ENCODE data around the gene ZNF827. TPM values are rescaled to one million over a fixed set of nuclear protein-coding genes. Genes with fewer than 3 reads are reported as not detected.

ZNF827 gene
- total RNA-seq, 1 experiment from 2014 or later = 5.5 TPM

DNA sequence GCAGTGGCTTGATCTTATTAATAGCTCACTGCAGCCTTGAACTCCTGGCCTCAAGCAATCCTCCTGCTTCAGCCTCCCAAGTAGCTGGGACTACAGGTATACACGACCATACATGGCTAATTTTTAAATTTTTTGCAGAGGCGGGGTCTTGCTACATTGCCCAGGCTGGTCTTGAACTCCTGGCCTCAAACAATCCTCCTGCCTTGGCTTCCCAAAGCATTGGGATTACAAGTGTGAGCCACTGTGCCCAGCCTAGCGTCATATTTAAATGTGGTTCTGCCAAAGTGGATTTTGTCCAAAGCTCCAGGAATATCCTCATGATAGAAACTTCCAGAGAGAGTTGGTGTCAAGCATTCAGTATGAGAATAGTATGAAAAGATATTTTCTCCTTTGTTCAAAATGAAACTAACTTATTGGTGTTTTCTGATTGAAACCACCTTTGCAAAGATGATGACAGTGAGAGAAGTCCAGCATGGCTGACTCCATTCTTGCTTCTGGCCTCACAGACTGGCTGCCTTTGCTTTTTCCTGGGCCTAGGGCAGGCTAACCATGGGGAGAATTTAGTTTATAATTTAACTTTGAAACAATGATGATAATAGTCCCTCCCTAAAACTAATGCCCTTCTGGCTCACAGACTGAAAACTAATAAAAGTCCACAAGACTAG is 129.6 kb downstream of the ZNF827 start:
- no peak for DNase-seq (ENCODE audit: extremely low read depth, low read depth)

DNA sequence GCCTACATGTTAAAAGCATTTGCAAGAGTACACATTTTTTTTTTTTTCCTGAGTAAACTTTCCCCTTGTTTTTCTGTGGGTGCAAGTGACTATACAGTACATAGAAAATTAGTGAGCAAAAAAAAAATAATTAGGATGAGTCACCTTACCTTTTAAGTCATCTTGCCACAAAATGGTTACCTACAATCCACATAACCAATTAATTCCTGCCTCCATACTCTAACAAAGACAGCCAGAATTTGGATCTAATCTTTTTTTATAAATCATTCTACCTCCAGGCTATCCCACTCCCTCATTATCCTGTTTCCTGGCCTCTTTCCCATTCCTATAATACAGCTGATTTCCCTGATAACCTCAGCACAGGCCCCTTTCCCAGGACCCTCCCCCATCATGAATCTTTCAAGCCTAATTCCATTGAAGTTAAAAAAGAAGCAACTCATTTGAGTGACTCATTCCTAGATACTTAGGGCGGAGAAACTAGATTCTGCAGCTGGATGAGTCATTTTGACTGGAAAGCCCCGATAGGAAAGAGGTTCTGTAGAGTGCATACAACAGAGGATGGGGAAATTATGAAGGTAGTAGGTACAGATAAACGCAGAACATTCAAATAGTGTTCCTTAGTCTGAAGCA is 130.5 kb downstream of the ZNF827 start:
- peak; percentile 45 for DNase-seq (ENCODE audit: extremely low read depth, low read depth)

DNA sequence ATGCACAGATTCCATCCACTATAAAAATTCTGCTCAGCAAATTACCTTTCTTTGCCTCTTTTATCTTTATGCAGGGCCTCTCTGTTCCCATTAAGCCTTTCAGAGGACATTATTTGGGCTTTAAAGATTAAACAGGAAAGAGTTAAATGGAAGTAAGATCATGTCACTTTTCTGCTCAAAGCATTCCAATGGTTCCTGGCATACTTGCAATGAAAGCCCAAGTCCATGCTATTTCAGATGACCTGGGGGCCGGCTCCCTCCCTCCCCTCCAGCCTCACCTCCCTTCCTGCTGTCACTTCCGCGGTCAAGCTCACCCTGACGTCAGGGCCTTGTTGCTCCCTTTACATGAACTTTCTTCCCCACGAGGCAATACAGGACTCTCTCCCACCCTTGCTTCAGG is 133.1 kb downstream of the ZNF827 start:
- DNase-seq (ENCODE audit: extremely low read depth, low read depth) = no peak

DNA sequence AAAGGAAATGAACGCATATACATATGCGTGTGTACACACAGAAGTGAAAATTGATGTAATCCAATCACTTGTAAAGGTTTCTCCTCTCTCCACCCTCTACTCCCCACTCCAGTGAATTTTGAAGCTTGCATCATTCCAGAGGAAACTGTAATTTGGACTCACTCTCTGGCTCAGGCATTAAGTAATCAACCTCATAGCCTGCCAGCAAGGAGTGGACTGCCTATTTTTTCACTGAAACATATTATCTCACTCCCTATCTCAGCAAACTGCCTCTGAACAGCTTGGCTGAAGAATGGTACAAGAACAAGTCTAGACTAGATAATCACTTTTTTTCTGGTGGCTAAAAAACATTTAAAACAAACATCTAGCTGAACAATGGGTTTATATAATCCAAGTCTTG is 134.5 kb downstream of the ZNF827 start:
- DNase-seq (ENCODE audit: extremely low read depth, low read depth) = no peak

DNA sequence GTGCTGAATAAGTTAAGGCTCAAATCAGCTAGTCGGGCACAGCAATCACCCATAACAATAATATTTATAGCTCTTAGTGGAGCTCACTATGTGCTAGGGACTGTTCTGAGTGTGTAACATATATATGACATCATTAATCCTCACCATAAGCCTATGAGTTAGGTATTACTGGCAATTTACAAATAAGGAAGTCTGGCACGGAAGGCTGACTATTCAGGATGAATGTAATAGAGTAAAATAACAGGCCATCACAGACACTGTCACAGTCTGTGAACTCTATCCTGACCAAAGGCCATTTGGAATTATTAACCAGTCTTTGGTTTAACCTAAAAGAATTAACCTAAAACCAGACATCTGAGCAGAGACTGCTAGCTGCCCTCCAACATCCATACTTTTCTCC is 139.4 kb downstream of the ZNF827 start:
- DNase-seq (ENCODE audit: extremely low read depth, low read depth) = no peak

DNA sequence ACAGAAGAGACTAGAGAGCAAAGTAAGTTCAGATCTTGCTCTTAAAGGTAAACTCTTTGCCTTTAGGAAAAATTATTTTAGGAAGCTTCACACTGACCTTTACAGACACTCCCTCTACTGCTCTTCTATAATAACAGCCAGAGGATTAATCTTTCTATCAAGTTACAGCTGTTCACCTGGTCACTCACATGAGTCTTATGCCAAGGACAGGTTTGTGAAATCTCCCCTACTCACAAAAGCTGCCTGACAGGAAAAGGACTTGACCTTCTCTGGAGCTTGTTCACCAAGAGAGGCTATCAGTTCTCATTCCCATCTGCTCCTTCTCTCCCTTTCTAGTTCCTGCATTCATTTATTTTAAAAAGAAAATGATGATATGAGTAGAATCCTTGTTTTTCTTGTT is 141.3 kb downstream of the ZNF827 start:
- DNase-seq (ENCODE audit: extremely low read depth, low read depth) = no peak

DNA sequence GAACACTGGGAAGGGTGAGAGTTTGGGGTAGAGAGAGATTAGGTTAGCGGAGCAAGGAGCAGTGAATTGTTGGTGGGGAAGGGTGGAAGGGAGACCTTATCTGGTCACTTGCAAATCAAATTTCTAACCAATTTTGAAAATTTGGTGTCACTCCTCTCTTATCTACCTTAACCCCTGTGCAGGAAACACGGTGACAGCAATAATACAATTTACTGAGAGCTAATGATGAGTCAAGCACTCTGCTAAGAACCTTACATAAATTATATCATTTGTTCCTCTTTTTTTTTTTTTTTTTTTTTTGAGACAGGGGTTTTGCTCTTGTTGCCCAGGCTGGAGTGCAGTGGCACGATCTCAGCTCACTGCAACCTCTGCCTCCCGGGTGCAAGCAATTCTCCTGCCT is 142.3 kb downstream of the ZNF827 start:
- DNase-seq (ENCODE audit: extremely low read depth, low read depth) = no peak

DNA sequence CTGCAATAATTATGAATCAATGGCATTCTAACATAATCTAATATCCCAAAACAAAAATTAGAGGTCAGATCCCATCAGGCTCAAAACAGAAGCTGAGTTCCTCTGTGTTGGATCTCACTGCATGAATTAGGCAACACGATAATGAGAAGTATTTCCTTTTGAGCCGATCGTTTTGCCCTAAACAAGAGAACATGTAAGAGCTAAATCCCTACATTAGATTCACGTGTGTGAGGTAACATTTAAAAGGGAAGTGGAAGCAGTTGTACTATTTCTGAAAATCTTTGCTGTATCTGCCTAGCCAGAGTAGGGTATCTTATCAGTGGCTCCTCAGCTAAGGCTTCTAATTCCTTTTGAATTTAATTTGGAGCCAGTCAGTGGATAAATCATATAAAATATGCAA is 143.1 kb downstream of the ZNF827 start:
- no peak for DNase-seq (ENCODE audit: extremely low read depth, low read depth)

DNA sequence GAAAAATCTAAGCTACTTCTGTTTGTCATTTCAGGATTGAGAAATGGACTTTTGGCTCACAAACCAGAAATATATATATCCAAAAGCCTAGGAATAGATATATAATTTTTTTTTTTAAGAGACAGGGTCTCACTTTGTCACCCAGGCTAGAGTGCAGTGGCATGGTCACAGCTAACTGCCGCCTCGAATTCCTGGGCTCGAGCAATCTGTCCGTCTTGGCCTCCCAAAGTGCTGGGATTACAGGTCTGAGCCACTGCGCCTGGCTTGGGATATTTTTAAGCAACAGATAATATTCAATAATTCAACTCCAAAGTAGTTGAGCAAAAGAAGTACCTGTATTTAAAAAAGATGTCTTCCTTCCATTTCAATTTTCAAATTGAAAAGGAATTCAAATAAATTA is 146.2 kb downstream of the ZNF827 start:
- DNase-seq (ENCODE audit: extremely low read depth, low read depth) = no peak

DNA sequence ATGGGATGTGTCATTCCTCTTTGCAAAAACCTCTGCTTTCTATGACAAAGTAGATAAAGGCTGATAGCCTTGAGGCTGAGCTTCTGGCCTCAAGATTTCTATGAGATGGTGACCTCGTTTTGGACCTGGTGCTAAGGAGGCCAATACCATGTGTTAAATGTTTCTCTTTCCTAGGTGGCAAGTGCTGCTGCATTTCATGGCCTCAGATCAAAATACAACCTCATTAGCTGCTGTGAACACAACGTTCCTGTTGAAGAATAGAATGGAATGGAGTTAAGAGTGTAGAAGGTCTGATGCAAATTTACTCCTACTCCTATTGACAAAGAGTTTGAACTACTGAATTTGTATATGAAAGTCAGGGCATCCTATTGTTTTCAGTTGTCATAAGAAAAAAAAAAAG is 146.6 kb downstream of the ZNF827 start:
- no peak for DNase-seq (ENCODE audit: extremely low read depth, low read depth)

DNA sequence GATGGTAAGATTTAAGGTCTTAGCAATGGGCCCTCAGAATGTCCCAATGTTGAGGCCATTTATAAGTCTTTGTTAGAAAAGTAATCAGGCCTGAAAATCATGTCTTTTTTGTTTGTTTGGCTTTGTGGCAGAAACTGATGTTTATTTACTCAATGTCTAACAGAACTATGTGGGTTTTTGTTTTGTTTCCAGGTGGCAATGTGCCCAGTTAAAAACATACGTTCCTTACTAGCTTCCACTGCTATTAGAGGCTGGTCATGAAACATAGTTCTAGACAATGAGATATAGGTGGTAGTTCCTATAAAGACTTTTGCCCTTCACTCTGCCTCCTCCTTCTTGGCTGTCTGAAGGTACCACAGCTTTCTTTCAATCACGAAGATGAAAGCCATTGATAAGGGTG is 149.9 kb downstream of the ZNF827 start:
- DNase-seq (ENCODE audit: extremely low read depth, low read depth) = no peak

DNA sequence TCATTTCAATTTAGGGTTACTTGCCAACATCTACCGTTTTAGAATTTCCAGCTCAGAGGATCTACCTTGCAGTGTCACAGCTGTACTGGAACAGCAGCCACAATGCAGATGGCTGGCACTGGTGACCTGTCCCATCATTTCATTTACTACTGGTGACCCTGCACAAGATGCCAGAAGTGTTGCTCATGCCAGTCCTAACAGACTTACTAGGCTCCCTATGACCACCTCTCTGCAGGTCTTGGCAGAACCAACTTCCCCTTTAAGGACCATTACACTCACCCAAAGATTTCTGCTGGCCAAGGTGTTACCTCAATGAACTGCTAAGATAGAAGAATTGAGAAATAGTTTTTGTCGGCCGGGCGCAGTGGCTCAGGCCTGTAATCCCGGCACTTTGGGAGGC is 151.8 kb downstream of the ZNF827 start:
- no peak for DNase-seq (ENCODE audit: extremely low read depth, low read depth)

DNA sequence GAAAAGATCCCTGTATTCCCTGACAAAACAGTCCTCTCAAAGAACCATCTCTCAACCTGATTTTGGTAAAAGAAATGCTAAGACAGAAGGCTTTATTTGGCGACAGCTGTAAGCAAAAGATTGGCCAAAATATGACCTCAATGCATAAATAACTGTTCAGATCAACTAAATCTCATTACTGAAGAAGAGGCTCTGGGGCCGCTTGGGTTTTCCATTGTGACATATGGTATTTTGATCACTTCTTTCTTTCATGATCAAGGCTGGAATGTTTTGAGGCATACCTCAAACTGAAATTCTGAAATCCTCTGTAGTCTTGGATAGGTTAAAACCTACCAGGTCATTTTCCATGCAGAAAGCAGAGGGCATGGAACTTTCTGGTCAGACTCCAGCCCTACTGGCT is 152.4 kb downstream of the ZNF827 start:
- no peak for DNase-seq (ENCODE audit: extremely low read depth, low read depth)

DNA sequence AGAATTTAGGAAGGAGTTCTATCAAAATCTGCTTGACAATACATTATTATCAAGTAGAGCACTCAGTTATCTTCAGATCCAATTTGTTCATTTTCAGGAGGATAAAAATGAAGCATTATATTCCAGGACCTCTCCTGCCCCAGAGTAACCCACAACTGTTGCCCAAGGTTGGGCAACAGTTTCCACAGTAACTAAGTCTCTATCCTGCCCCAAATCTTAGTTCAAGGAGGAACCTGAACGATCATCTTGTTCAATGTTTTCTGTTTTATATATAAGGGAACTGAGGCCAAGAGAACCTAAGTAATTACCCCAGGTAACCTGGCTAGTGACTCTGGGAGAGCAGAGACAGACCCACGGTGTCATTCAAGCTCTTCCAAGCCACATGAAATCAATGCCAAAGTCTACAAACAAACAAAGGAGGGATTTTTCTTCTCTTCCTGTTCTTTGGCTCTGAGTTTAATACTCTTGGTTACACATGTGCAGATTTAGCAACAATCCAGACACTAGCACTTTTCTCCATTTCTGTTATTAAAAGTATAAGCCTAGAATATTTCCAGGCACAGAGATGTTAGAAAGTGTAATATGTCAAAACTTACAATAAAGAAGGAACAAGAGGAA is 153.1 kb downstream of the ZNF827 start:
- DNase-seq (ENCODE audit: extremely low read depth, low read depth) = no peak

DNA sequence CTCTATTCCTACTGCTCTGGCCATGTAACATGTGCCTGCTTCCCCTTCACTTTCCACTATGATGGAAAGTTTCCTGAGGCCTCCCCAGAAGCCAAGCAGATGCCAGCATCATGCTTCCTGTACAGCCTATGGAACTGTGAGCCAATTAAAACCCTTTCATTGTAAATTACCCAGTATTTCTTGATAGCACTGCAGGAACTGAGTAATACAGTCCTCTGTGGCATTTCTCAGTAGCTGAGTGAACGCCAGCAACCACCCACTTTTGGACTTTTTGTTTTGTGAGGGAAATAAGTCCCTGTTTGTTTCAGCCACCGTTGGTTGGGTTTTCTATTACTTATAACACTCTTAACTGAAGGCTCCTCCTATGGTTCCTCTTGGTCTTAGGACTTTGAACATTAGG is 154.6 kb downstream of the ZNF827 start:
- DNase-seq (ENCODE audit: extremely low read depth, low read depth) = no peak

DNA sequence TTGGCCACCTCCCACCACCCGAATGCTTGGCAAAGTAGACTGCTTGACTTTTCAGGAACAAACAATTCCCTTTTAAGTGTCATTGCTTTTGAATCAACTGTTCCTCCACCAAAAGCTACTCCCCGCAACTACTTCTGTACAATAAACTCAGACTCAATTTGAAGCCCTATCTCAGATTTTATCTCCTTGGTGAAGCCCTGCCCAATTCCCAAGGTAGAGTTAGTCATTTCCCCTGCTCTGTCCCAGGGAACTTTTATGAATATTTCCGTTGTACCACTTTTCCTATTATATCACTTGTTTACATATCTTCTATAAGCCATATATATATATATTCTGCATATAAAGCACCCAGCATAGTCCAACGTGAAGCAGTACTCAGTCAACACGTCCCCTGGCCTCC is 155.9 kb downstream of the ZNF827 start:
- no peak for DNase-seq (ENCODE audit: extremely low read depth, low read depth)

DNA sequence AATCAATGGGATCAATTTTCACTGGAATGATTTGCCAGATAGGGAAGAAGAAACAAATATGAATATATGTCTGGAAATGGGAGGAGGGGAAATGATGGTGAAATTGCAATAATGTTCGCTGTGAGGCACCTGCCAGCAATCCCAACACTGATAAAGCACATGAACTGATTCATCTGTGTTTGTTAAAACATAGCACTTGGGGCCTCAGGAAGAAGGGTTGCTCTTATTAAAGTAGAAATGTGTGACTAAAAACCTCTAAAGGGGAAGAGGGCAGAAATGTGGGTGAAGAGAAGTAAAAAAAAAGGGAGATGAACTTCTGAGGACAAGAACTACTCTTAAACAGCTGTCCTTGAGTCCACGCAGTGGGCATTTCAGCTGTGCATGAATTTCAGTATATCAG is 157.3 kb downstream of the ZNF827 start:
- no peak for DNase-seq (ENCODE audit: extremely low read depth, low read depth)

DNA sequence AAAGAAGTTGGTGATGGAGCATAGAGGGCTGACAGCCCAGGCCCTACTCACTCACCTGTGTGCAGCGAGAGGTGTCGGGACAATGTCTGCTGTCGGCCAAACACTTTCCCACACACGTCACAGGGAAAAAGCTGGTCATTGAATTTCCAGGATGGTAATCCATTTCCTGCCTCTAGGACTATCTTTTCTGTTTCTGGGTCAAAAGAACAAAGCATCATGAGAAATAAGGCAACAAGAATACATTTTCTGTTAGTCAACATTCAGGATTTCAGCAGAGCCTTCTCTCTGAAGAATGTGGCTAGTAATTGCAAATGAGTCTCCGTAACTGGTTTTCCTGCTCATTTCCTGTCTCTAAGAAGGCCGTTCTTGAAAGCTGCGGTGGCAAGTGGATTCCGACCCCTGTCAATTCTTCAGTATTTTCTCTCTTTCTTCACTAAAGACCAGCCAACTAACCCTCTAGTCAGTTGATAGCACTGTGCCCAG is 159.3 kb downstream of the ZNF827 start:
- no peak for DNase-seq (ENCODE audit: extremely low read depth, low read depth)

DNA sequence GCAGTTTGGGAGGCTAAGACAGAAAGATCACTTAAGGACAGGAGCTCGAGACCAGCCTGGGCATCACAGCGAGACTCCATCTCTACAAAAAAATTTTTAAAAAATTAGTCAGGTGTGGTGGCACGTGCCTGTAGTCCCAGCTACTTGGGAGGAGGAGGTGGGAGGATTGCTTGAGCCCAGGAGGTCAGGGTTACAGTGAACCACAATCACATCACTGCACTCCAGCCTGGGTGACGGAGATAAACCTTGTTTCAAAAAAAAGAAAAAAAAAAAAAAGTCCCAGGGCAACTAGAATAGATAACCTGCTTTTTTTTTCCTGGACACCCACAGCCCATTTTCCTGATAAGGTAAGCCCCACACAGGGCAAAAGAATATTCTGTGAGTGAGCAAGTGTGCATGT is 162.4 kb downstream of the ZNF827 start:
- DNase-seq (ENCODE audit: extremely low read depth, low read depth) = no peak

DNA sequence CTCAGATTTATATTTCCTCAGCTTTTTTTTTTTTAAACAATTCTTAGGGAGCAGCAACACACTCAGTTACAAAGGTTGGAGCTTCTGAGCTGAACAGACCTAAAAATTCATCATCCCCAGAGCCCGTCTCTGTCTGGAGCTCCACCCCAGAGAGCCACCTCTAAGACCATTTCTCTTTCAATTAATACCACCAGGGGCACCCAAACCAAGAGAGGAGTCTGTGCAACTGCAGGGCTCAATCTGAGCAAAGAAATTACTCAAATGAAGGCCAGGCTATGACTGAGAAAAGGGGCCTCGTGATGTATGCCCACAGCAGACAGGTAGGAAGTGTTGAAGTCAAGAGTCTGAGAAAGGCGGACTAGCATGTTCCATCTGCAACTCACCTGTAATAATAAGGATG is 163.2 kb downstream of the ZNF827 start:
- DNase-seq (ENCODE audit: extremely low read depth, low read depth) = no peak

DNA sequence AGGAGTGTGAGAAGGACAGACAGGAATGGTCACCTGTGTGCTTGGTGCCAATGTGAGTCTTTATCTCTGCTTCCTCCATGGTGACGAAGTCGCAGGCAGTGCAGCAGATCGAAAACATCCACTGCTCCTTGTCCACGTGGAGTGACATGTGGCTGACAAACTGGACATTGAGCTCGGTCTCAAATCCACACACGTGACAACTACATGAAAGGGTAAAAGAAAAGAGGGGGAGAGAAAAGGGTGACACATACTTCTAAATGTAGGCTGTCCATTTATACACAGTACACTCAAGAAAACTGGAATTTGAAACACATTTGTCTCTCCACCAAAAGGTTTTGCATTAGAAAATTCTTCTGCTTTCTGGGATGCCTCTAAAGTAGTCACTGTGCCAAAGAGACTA is 164.2 kb downstream of the ZNF827 start:
- no peak for DNase-seq (ENCODE audit: extremely low read depth, low read depth)

DNA sequence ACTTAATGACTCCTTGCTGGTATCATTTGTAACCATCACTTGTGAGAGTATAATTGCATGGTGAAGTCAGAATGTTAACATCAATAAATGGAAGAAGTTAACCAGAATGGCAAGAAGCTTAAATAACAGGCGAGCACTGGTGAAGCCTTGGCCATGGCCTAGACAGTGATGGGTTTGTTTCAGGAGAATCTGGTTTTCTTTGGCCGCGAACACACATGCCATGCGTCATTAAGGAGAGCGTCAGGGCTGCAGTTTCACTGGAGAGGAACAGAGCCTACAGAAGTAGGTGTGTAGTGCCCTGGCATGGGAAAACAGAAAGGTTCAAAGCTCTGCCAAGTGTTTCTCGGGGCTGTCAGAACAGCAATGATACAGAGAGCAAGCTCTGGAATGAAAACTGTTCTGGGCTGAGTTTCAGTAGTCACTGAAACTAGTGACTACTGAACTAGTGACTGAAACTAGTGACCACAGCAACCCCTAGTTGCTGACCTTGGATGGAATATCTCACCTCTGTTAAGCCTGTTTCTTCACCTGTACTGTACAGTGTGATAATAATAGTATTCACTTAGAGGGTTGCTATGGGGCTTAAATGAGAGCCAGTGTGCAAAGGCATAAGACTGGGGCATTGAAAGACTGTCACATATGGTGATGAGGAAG is 164.9 kb downstream of the ZNF827 start:
- DNase-seq (ENCODE audit: extremely low read depth, low read depth) = no peak
